SH-SY5Y (cell line): Measurements from ENCODE around the gene PDZRN3.

Experiments used
- GATA2 ChIP-seq: IDR thresholded peaks from 2 replicates; pipeline ENCODE4 v1.6.1; 2011; ENCODE audit warnings: mild to moderate bottlenecking, low read depth, low read length
- GATA3 ChIP-seq: IDR thresholded peaks from 2 replicates; pipeline ENCODE4 v1.6.1; 2011; ENCODE audit warnings: low read depth, mild to moderate bottlenecking, low read length, moderate library complexity

PDZRN3 gene

DNA sequence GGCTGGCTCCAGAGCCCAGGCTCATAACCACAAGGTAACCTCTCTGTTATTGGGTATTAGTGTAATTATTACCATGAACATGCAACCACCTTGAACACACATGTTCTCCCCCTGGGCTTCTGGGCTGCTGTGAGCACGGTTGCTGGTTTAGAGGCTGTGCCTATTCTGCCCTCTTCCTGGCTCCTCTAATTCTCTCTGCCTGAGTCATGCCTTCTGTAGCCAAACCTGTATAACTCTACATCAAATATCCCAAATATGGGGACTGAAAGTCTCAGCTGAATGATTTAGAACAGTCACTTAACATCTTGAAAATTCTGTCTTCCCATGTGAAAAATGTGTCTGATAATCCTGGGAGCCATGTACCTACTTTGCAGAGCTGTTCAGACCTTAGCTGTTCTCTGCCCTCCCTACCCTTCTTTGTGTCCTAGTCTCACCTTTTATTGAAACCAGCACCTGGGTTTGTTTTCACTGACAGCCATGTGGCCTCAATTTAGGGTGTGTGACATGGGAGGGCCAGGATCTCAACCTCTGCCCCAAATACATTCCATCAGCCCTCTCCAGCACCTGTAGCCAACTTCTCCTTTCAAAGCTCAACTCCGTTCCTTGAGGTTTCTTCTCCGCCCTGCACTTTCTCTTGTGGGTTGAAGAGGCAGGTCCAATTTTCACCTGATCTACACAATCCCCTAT lies 60.7 kb downstream of the PDZRN3 start:
- no peak for TF ChIP-seq GATA2
- TF ChIP-seq GATA3, result no peak

DNA sequence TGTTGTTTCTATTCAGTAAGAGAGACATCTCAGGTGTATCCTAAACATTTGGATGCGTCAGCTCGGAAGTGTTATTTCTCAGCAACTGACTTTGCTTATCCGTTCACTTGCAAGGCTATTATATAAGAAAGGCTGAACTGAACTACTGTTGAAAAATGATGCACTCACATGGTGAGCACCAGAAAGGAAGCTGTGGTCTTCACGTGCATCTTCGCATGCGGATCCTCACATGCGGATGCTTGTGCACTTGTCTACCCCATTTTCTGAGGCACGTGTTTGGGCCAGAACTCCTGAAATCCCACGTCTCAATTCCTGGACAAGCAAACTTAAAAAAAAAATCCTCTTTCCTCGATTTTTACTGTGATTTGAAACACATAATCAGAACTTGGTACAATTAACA lies 63.2 kb downstream of the PDZRN3 start:
- TF ChIP-seq GATA3 (no peak), GATA2 (no peak)

GRCh38 chr3:73559749-73560148 lies 65.0 kb downstream of the PDZRN3 start:
- no peak for TF ChIP-seq GATA3
- no peak for TF ChIP-seq GATA2

DNA sequence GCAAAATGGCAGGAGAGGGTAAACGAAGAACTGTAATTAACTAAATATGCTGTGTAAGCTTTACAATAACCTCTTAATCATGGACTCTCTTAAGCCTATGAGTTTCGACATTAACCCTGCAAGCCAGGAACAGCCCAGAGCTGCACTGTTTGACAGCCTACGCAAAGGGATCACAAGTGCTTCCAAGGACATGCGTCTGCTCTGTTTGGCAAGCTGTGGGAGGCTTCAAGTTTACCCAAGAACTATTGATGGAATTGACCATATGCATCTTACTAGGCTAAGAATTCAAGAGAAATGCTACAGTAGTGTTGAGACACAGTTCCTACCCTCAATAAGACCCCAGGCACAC lies 66.0 kb downstream of the PDZRN3 start:
- TF ChIP-seq GATA2, result no peak
- no peak for TF ChIP-seq GATA3

- TF ChIP-seq GATA3 (no peak), GATA2 (no peak)
Measured at GRCh38 chr3:73557986-73558726, 66.6 kb downstream of the PDZRN3 start.

DNA sequence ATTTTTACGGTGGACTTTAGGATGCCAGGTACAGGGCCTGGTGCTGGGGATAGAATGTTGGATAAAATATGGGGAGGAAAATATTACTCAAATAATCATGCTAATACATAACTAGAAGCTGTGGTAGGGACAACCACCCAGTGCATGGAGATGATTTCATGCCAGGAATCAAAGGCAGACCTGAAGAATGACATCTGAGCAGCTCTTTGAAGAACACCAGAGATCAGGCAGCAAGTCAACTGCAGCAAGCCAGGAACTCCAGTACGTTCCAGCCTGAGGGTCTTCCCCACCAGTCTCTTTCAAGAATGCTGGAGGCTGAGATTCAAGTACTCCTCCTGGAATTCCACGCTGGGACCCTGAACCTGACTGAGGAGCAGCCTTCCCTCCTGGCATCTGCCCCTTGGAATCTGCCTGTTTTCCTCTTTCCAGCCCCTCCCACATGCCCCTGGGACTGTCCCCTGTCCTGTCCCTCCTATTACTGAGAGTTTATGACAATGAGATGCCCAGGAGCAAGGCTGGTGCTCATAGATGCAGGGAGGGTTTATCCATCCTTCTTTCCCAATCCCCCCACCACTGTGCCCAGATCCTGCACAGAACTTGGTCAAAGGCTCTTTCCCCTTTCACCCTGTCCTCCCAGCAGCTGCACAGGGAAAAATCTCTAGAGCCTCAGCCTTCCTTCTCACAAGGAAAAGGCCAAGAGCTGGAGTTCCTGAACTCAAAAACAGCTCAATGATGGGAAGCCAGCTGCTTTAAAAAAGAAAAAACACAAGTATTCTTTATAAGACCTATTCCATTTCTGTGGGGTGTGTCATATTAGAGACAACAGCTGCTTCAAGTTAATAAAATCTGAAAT lies 68.0 kb downstream of the PDZRN3 start:
- TF ChIP-seq GATA3 (no peak), GATA2 (no peak)

- TF ChIP-seq GATA3, result no peak
- TF ChIP-seq GATA2, result no peak
Measured at GRCh38 chr3:73555076-73555475, 69.7 kb downstream of the PDZRN3 start.

GRCh38 chr3:73552700-73553099 lies 72.0 kb downstream of the PDZRN3 start:
- TF ChIP-seq GATA2, result no peak
- TF ChIP-seq GATA3, result no peak

- no peak for TF ChIP-seq GATA2
- no peak for TF ChIP-seq GATA3
Measured at GRCh38 chr3:73550032-73550431, 74.7 kb downstream of the PDZRN3 start.

GRCh38 chr3:73549051-73549600 lies 75.6 kb downstream of the PDZRN3 start:
- TF ChIP-seq GATA2 (no peak), GATA3 (no peak)

GRCh38 chr3:73548436-73548835 lies 76.3 kb downstream of the PDZRN3 start:
- TF ChIP-seq GATA2 (no peak), GATA3 (no peak)

DNA sequence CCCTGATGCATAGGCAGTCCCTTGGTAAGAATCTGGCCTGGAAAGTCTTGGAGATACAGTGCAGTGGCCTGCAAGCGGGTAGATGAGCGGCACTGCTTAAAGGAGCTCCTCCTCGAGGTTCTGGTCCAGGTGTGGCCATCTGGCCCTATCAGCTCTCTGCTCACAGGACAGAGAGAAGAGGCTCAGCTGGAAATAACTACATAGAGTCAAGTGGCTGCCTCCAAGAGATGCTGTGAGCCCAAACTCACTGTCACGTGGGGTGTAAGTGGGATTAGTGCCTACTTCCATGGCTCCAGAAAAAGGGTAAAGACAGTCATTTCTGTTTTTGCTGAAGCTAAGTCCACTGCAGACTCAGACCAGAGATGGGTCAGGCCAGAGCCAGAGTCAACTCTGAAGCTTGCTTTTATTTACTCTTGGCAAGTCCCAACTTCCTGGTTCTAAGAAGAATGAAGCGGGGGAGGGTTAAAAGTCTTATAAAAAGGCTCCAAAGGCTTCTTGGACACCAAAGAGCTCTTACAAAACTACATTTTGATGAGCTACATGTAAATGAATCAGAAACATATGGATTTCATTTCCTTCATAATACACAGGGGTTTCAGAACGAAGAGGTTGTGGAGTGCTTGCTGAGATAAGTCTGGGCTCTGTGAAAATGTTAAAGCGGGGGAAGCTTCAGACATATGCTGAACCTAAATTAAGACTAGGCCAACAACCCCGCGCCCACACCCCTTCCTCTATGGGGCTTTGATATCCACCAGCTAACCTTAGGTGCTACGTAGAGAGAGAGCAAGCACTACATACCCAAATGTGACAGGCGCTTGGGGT lies 77.1 kb downstream of the PDZRN3 start:
- TF ChIP-seq GATA3 (no peak), GATA2 (no peak)

- TF ChIP-seq GATA2, result no peak
- TF ChIP-seq GATA3, result no peak
Measured at GRCh38 chr3:73546961-73547360, 77.8 kb downstream of the PDZRN3 start.
